Thoracic aorta (tissue), 2 donors: ENCODE results near the gene ZSWIM4. TPM values are rescaled to one million over a fixed set of nuclear protein-coding genes. Genes with fewer than 3 reads are reported as not detected.

Source experiments
- ATAC-seq: fragments of 150-250 bp; one replicate; pipeline ENCODE4 v1.8.0; 2017; ENCODE audit warnings: low read depth; ENCODE audit not compliant: insufficient number of reproducible peaks, low FRiP score
- DNase-seq: peaks from one replicate; pipeline ENCODE4 v3.0.0-alpha.2; 2020; ENCODE audit warnings: low spot score
- H3K27ac ChIP-seq, 2 donors: fragments of 200-600 bp; sonication (generic); 1 replicate in 1 of 2; 2 replicates in 1 of 2; pipeline ENCODE4 v1.5.1; 2016; ENCODE audit warnings: mild to moderate bottlenecking in 2 of 2, moderate library complexity in 2 of 2
- H3K27me3 ChIP-seq: fragments of 200-600 bp; sonication (generic); replicated peaks from 2 replicates; pipeline ENCODE4 v1.6.0; 2016; ENCODE audit warnings: mild to moderate bottlenecking; ENCODE audit not compliant: insufficient read depth
- H3K36me3 ChIP-seq: fragments of 200-600 bp; sonication (generic); one replicate; pipeline ENCODE4 v1.5.1; 2016
- H3K4me1 ChIP-seq, 2 donors: fragments of 200-600 bp; sonication (generic); 1 replicate in 1 of 2; 2 replicates in 1 of 2; pipeline versions ENCODE4 v1.5.1 to v1.6.0; 2016; ENCODE audit warnings: low read depth in 2 of 2, mild to moderate bottlenecking in 1 of 2; ENCODE audit not compliant: control insufficient read depth in 1 of 2
- H3K4me3 ChIP-seq: fragments of 200-600 bp; sonication (generic); 2 replicates; pipeline ENCODE4 v1.5.1; 2016; ENCODE audit warnings: mild to moderate bottlenecking
- H3K9me3 ChIP-seq: fragments of 200-600 bp; sonication (generic); 2 replicates; pipeline ENCODE4 v1.5.1; 2016
- CTCF ChIP-seq: fragments of 200-600 bp; sonication (generic); IDR thresholded peaks from one replicate; pipeline ENCODE4 v1.5.1; 2019; ENCODE audit warnings: antibody characterized with exemption
- total RNA-seq, 2 donors: library from RNA; depleted of rRNA; stranded (reverse); fragments of >200 nt; gene quantifications; one replicate each; pipeline versions ENCODE4 v1.1.0 to v1.2.3, GENCODE V29; 2016

ZSWIM4 gene
- total RNA-seq, 2 donors from 2014 or later: 9.5 to 11.8 TPM

- Histone ChIP-seq H3K9me3 (no peaks in the 10 kb centered on the region), H3K27ac (peak overlapping the region; percentile 100), H3K27me3 (no peaks in the 10 kb centered on the region), H3K4me1 (peaks cover 28 to 40% of the 10 kb centered on the region in 2 donors), H3K36me3 (peaks cover 3% of the 10 kb centered on the region), H3K4me3 (peak overlapping the region; percentile 96)
- DNase-seq: no peak
- no peak for ATAC-seq
- no peak for TF ChIP-seq CTCF
These were observed 48.1 kb downstream of the ZSWIM4 start for GRCh38 chr19:13843104-13843921.

GRCh38 chr19:13844130-13844631, 48.9 kb downstream of the ZSWIM4 start:
- no peak for DNase-seq
- TF ChIP-seq CTCF: no peak
- Histone ChIP-seq H3K4me1 (peaks cover 28 to 43% of the 10 kb centered on the region in 2 donors), H3K9me3 (no peaks in the 10 kb centered on the region), H3K27ac (peak overlapping the region; percentile 100), H3K36me3 (no peaks in the 10 kb centered on the region), H3K4me3 (no peak overlapping the region), H3K27me3 (no peaks in the 10 kb centered on the region)
- no peak for ATAC-seq

- no peaks in the 10 kb centered on the region for H3K27me3 ChIP-seq
- DNase-seq (peak; percentile 88), ATAC-seq (peak; percentile 49)
- peak overlapping the region; percentile 99 to 100 for H3K27ac ChIP-seq
- no peak for TF ChIP-seq CTCF
- no peaks in the 10 kb centered on the region for H3K9me3 ChIP-seq
- no peaks in the 10 kb centered on the region for H3K36me3 ChIP-seq
- H3K4me3 ChIP-seq: peak overlapping the region; percentile 78
- peaks cover 41 to 69% of the 10 kb centered on the region in 2 donors for H3K4me1 ChIP-seq
These were observed 51.5 kb downstream of the ZSWIM4 start for GRCh38 chr19:13846557-13847406.

- DNase-seq (peak; percentile 84), ATAC-seq (peak; percentile 33)
- Histone ChIP-seq H3K27ac (peak overlapping the region; percentile 99 to 100), H3K9me3 (no peaks in the 10 kb centered on the region), H3K27me3 (no peaks in the 10 kb centered on the region), H3K4me1 (peaks cover 46 to 76% of the 10 kb centered on the region in 2 donors), H3K36me3 (no peaks in the 10 kb centered on the region), H3K4me3 (peak overlapping the region; percentile 78)
- TF ChIP-seq CTCF: peak; percentile 33
These were observed 52.4 kb downstream of the ZSWIM4 start for GRCh38 chr19:13847407-13848339.
